HG03139 (cell line): ENCODE data around the gene S100PBP.
"Not testable (repeated sequence)": the region's sequence is repeated elsewhere in the genome, so short reads cannot be mapped to it uniquely, and the experiment has no call there.

Experiments
- ATAC-seq: cut with Tn5 transposase; IDR thresholded peaks from one replicate; pipeline ENCODE4 v1.9.1; 2021; ENCODE audit not compliant: unreplicated experiment

Gene S100PBP

GRCh38 chr1:32898958-32899357 is 81.5 kb downstream of the S100PBP start:
- ATAC-seq: no peak

- ATAC-seq: no peak
Measured at GRCh38 chr1:32899586-32900296, 82.3 kb downstream of the S100PBP start.

GRCh38 chr1:32900371-32900955 is 83.0 kb downstream of the S100PBP start:
- ATAC-seq: no peak

GRCh38 chr1:32900956-32901822 is 83.7 kb downstream of the S100PBP start, which contains the start of gene TMEM54:
TSS of gene TMEM54 (minus strand) at chr1:32901389. CDS start at chr1:32901238, 151 bp downstream.
- ATAC-seq: no peak

GRCh38 chr1:32901823-32902534 is 84.5 kb downstream of the S100PBP start:
- no peak for ATAC-seq

GRCh38 chr1:32902535-32902920 is 85.1 kb downstream of the S100PBP start:
- ATAC-seq: no peak

- ATAC-seq: no peak
Measured at GRCh38 chr1:32903991-32904785, 86.7 kb downstream of the S100PBP start.

GRCh38 chr1:32904797-32905196 is 87.3 kb downstream of the S100PBP start:
- ATAC-seq: no peak

- ATAC-seq: not testable (repeated sequence)
Measured at GRCh38 chr1:32905588-32905987, 88.1 kb downstream of the S100PBP start.

GRCh38 chr1:32906654-32907053 is 89.2 kb downstream of the S100PBP start:
- no peak for ATAC-seq

- no peak for ATAC-seq
Measured at GRCh38 chr1:32907435-32907834, 90.0 kb downstream of the S100PBP start.
